Activated T-helper 2 cell treated with anti-CD3 and anti-CD28 coated beads, Interferon-gamma antibody, Interleukin-2, Interleukin-4, amounts not matched to agents 10 μg/mL and 5 μg/mL and 100 μg/mL, durations not matched to agents 14 hours and 24 hours and 36 hours (primary cell): ENCODE data around the gene TLX1. TPM values are rescaled to one million over a fixed set of nuclear protein-coding genes. Genes with fewer than 3 reads are reported as not detected.

Source experiments
- DNase-seq: peaks from one replicate; pipeline ENCODE4 v3.0.0; 2021; ENCODE audit warnings: low spot score
- H3K27ac Mint-ChIP-seq: one replicate; pipeline ENCODE4 v1.8.0; 2021; ENCODE audit warnings: mixed read lengths
- H3K27me3 Mint-ChIP-seq: one replicate; pipeline ENCODE4 v1.8.0; 2021; ENCODE audit warnings: low read depth, mixed read lengths
- H3K36me3 Mint-ChIP-seq: one replicate; pipeline ENCODE4 v1.8.0; 2021; ENCODE audit warnings: low read depth, mixed read lengths
- H3K4me1 Mint-ChIP-seq: one replicate; pipeline ENCODE4 v1.8.0; 2021; ENCODE audit warnings: low read depth, mixed read lengths
- H3K4me3 Mint-ChIP-seq: one replicate; pipeline ENCODE4 v1.8.0; 2021; ENCODE audit warnings: low read depth, mild to moderate bottlenecking, moderate library complexity, mixed read lengths
- H3K9me3 Mint-ChIP-seq: one replicate; pipeline ENCODE4 v1.8.0; 2021; ENCODE audit warnings: mixed read lengths
- intact Hi-C: fragments of 100-400 bp; cut with micrococcal nuclease; formaldehyde crosslinking; loops from one replicate; pipeline ENCODE4 v1.15.1; 2023
- total RNA-seq: library from RNA; stranded (reverse); gene quantifications from 2 replicates; pipeline ENCODE4 v1.2.3, GENCODE V29; 2022

Gene TLX1
- total RNA-seq, 1 donor from 2014 or later: not detected

DNA sequence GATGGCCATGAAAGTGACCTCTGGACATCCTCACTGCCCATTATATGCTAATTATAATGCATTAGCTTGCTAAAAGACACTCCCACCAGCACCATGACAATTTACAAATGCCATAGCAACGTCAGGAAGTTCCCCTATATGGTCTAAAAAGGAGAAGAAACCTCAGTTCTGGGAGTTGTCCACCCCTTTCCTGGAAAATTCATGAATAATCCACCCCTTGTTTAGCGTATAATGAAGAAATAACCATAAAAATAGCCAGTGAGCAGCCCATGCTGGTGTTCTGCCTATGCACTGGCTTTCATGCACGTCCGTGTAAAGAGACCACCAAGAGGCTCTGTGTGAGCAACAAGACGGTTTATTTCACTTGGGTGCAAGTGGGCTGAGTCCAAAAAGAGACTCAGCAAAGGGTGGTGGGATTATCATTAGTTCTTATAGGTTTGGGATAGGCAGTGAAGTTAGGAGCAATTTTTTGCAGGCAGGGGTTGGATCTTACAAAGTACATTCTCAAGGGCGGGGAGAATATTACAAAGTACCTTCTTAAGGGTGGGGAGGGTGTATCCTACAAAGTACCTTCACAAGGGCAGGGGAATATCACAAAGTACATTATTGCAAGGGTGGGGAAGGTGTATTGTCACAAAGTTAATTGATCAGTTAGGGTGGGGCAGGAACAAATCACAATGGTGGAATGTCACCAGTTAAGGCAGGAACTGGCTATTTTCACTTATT lies 52.5 kb downstream of the TLX1 start:
- peaks cover 10% of the 10 kb centered on the region for H3K27me3 Mint-ChIP-seq
- no peak for DNase-seq
- intact Hi-C loops: no loop called here
- H3K4me1 Mint-ChIP-seq: no peaks in the 10 kb centered on the region
- H3K27ac Mint-ChIP-seq: no peak overlapping the region
- no peaks in the 10 kb centered on the region for H3K9me3 Mint-ChIP-seq
- no peak overlapping the region for H3K4me3 Mint-ChIP-seq
- no peaks in the 10 kb centered on the region for H3K36me3 Mint-ChIP-seq

Other genes with a start within 250 kb of the TLX1 start
- gene SLF2, start 218.3 kb upstream of the TLX1 start, total RNA-seq: 32.2 and 34.0 TPM in 2 replicates
- 1.3 and 1.6 TPM in 2 replicates for gene SEMA4G, start 161.8 kb upstream of the TLX1 start, total RNA-seq
- 62.7 TPM in 2 replicates for gene MRPL43, start 143.8 kb upstream of the TLX1 start, total RNA-seq
- gene TWNK, start 143.8 kb upstream of the TLX1 start, total RNA-seq: 25.9 and 27.2 TPM in 2 replicates
- 19.2 and 22.2 TPM in 2 replicates for gene LZTS2, start 131.5 kb upstream of the TLX1 start, total RNA-seq
- 0.53 and 0.64 TPM in 2 replicates for gene PDZD7, start 100.2 kb upstream of the TLX1 start, total RNA-seq
- 41.3 and 44.3 TPM in 2 replicates for gene SFXN3, start 100.1 kb upstream of the TLX1 start, total RNA-seq
- gene KAZALD1, start 69.3 kb upstream of the TLX1 start, total RNA-seq: 0.55 and 0.67 TPM in 2 replicates
- not detected in 2 replicates for gene LBX1, start 98.2 kb downstream of the TLX1 start, total RNA-seq
- 18.2 and 21.0 TPM in 2 replicates for gene BTRC, start 222.9 kb downstream of the TLX1 start, total RNA-seq